ENCODE measurements around the gene PKM. TPM values are rescaled to one million over a fixed set of nuclear protein-coding genes. Genes with fewer than 3 reads are reported as not detected.
A peak's percentile ranks its signal among the peaks of the same experiment; 100 is the strongest.

Gene PKM
- total RNA-seq, 1 donor from 2014 or later = 452 TPM

GRCh38 chr15:72184165-72184811 is 46.7 kb downstream of the PKM start:
- Mint-ChIP-seq H3K9me3 (no peaks in the 10 kb centered on the region), H3K27ac (no peak overlapping the region)

GRCh38 chr15:72183781-72184164 is 47.2 kb downstream of the PKM start:
- H3K9me3 Mint-ChIP-seq = no peaks in the 10 kb centered on the region
- peak overlapping the region; percentile 40 for H3K4me3 Mint-ChIP-seq
- no peak for TF ChIP-seq CTCF (IDR thresholded peaks at IDR 0.05; ENCODE audit: unreplicated experiment)
- H3K27me3 Mint-ChIP-seq (ENCODE audit: low read depth) = peaks cover 15% of the 10 kb centered on the region
- no peak overlapping the region for H3K27ac Mint-ChIP-seq
- H3K4me1 Mint-ChIP-seq = peaks cover 4% of the 10 kb centered on the region
- no peak for DNase-seq (ENCODE audit: low spot score in 2 of 2, unreplicated experiment in 2 of 2)
- no peaks in the 10 kb centered on the region for H3K36me3 Mint-ChIP-seq

More at GRCh38 chr15:72184165-72184811, 46.7 kb downstream of the PKM start:
- H3K36me3 Mint-ChIP-seq = no peaks in the 10 kb centered on the region
- DNase-seq (ENCODE audit: low spot score in 2 of 2, unreplicated experiment in 2 of 2) = no peak
- no peak for TF ChIP-seq CTCF (IDR thresholded peaks at IDR 0.05; ENCODE audit: unreplicated experiment)
- peak overlapping the region; percentile 40 for H3K4me3 Mint-ChIP-seq
- H3K4me1 Mint-ChIP-seq = peaks cover 4% of the 10 kb centered on the region
- peaks cover 15% of the 10 kb centered on the region for H3K27me3 Mint-ChIP-seq (ENCODE audit: low read depth)

GRCh38 chr15:72182673-72183072 is 48.3 kb downstream of the PKM start:
- no peak overlapping the region for H3K4me3 Mint-ChIP-seq
- H3K27ac Mint-ChIP-seq = no peak overlapping the region
- H3K4me1 Mint-ChIP-seq = peaks cover 4% of the 10 kb centered on the region
- no peak for TF ChIP-seq CTCF (IDR thresholded peaks at IDR 0.05; ENCODE audit: unreplicated experiment)
- H3K27me3 Mint-ChIP-seq (ENCODE audit: low read depth) = peaks cover 15% of the 10 kb centered on the region
- DNase-seq (ENCODE audit: low spot score in 2 of 2, unreplicated experiment in 2 of 2) = no peak
- H3K36me3 Mint-ChIP-seq = no peaks in the 10 kb centered on the region
- H3K9me3 Mint-ChIP-seq = no peaks in the 10 kb centered on the region

GRCh38 chr15:72182244-72182643 is 48.7 kb downstream of the PKM start:
- Mint-ChIP-seq H3K4me1 (peaks cover 4% of the 10 kb centered on the region), H3K36me3 (no peaks in the 10 kb centered on the region), H3K9me3 (no peaks in the 10 kb centered on the region), H3K4me3 (no peak overlapping the region), H3K27me3 (ENCODE audit: low read depth) (peaks cover 15% of the 10 kb centered on the region), H3K27ac (no peak overlapping the region)
- DNase-seq (ENCODE audit: low spot score in 2 of 2, unreplicated experiment in 2 of 2) = no peak
- TF ChIP-seq CTCF (IDR thresholded peaks at IDR 0.05; ENCODE audit: unreplicated experiment) = no peak

- Mint-ChIP-seq H3K4me1 (peaks cover 4% of the 10 kb centered on the region), H3K27ac (no peak overlapping the region), H3K9me3 (no peaks in the 10 kb centered on the region), H3K4me3 (no peak overlapping the region), H3K36me3 (no peaks in the 10 kb centered on the region), H3K27me3 (ENCODE audit: low read depth) (peaks cover 15% of the 10 kb centered on the region)
- DNase-seq (ENCODE audit: low spot score in 2 of 2, unreplicated experiment in 2 of 2) = no peak
- TF ChIP-seq CTCF (IDR thresholded peaks at IDR 0.05; ENCODE audit: unreplicated experiment) = no peak
These were observed 50.1 kb downstream of the PKM start for GRCh38 chr15:72180761-72181324.

All from mesothelial cell of epicardium (in vitro differentiated cells).